H9 (cell line): ENCODE measurements around the gene CRTAP. TPM values are rescaled to one million over a fixed set of nuclear protein-coding genes. Genes with fewer than 3 reads are reported as not detected.

Experiments used
- DNase-seq: peaks from one replicate; pipeline ENCODE4 v3.0.0-alpha.2; 2017
- H2AFZ ChIP-seq: one replicate; pipeline ENCODE4 v1.6.1; 2013; ENCODE audit warnings: mild to moderate bottlenecking, low read length, control low read depth, moderate library complexity
- H2AK5ac ChIP-seq: 2 replicates; pipeline ENCODE4 v1.6.1; 2013; ENCODE audit warnings: low read length, control low read depth, mixed read lengths; ENCODE audit not compliant: insufficient read length
- H2BK120ac ChIP-seq: one replicate; pipeline ENCODE4 v1.6.1; 2013; ENCODE audit warnings: low read depth, mild to moderate bottlenecking, low read length, control low read depth, inconsistent platforms; ENCODE audit not compliant: poor library complexity, severe bottlenecking
- H2BK12ac ChIP-seq: 2 replicates; pipeline ENCODE4 v1.6.1; 2013; ENCODE audit warnings: low read length, control low read depth, mixed read lengths, low read depth; ENCODE audit not compliant: insufficient read length
- H2BK15ac ChIP-seq: 2 replicates; pipeline ENCODE4 v1.6.1; 2013; ENCODE audit warnings: low read depth, low read length, control low read depth
- H2BK20ac ChIP-seq: one replicate; pipeline ENCODE4 v1.6.1; 2013; ENCODE audit warnings: low read depth, mild to moderate bottlenecking, low read length, control low read depth, inconsistent platforms; ENCODE audit not compliant: poor library complexity, severe bottlenecking
- H2BK5ac ChIP-seq: 2 replicates; pipeline ENCODE4 v1.6.1; 2013; ENCODE audit warnings: low read length, control low read depth, mixed read lengths; ENCODE audit not compliant: insufficient read length
- H3K14ac ChIP-seq: 2 replicates; pipeline ENCODE4 v1.6.1; 2013; ENCODE audit warnings: low read length, control low read depth; ENCODE audit not compliant: insufficient read depth
- H3K18ac ChIP-seq: 2 replicates; pipeline ENCODE4 v1.6.1; 2013; ENCODE audit warnings: low read depth, mild to moderate bottlenecking, mixed read lengths, low read length, control low read depth; ENCODE audit not compliant: insufficient read length
- H3K23ac ChIP-seq: 2 replicates; pipeline ENCODE4 v1.6.1; 2013; ENCODE audit warnings: low read length, control low read depth, mixed read lengths, low read depth; ENCODE audit not compliant: insufficient read length
- H3K23me2 ChIP-seq: 2 replicates; pipeline ENCODE4 v1.6.1; 2013; ENCODE audit warnings: low read depth, mild to moderate bottlenecking, mixed read lengths, low read length, control low read depth; ENCODE audit not compliant: insufficient read length, poor library complexity, severe bottlenecking
- H3K27ac ChIP-seq: 2 replicates; pipeline ENCODE4 v1.5.1; 2013; ENCODE audit warnings: low read length, control low read depth, mixed read lengths, low read depth; ENCODE audit not compliant: insufficient read length
- H3K27me3 ChIP-seq: 2 replicates; pipeline ENCODE4 v1.6.1; 2013; ENCODE audit warnings: low read length, control low read depth, inconsistent platforms; ENCODE audit not compliant: insufficient read depth
- H3K4ac ChIP-seq: 2 replicates; pipeline ENCODE4 v1.6.1; 2013; ENCODE audit warnings: low read depth, mild to moderate bottlenecking, control low read depth, inconsistent platforms, low read length, moderate library complexity
- H3K4me1 ChIP-seq: 2 replicates; pipeline ENCODE4 v1.6.1; 2013; ENCODE audit warnings: low read length, control low read depth, inconsistent platforms; ENCODE audit not compliant: insufficient read depth
- H3K4me2 ChIP-seq: 2 replicates; pipeline ENCODE4 v1.6.1; 2013; ENCODE audit warnings: low read length, control low read depth, mixed read lengths; ENCODE audit not compliant: insufficient read length, insufficient read depth
- H3K56ac ChIP-seq: 2 replicates; pipeline ENCODE4 v1.6.1; 2013; ENCODE audit warnings: low read depth, mild to moderate bottlenecking, mixed read lengths, low read length, control low read depth; ENCODE audit not compliant: insufficient read length
- H3K79me1 ChIP-seq: 2 replicates; pipeline ENCODE4 v1.6.1; 2013; ENCODE audit warnings: low read depth, mild to moderate bottlenecking, moderate library complexity, low read length, control low read depth, inconsistent platforms; ENCODE audit not compliant: insufficient read depth, poor library complexity, severe bottlenecking
- H3K79me2 ChIP-seq: 2 replicates; pipeline ENCODE4 v1.6.1; 2013; ENCODE audit warnings: low read length, control low read depth, inconsistent platforms; ENCODE audit not compliant: insufficient read depth
- H3K9ac ChIP-seq: 2 replicates; pipeline ENCODE4 v1.6.1; 2013; ENCODE audit warnings: low read length, control low read depth, mixed read lengths; ENCODE audit not compliant: insufficient read length; ENCODE audit errors: extremely low read depth
- H3K9me3 ChIP-seq: one replicate; pipeline ENCODE4 v1.6.1; 2013; ENCODE audit warnings: low read depth, low read length, inconsistent platforms; ENCODE audit not compliant: control insufficient read depth
- H3T11ph ChIP-seq: one replicate; pipeline ENCODE4 v1.6.1; 2013; ENCODE audit warnings: mild to moderate bottlenecking, low read length, control low read depth, inconsistent platforms
- H4K20me1 ChIP-seq: one replicate; pipeline ENCODE4 v1.6.1; 2013; ENCODE audit not compliant: control insufficient read depth, insufficient read length, insufficient read depth
- H4K5ac ChIP-seq: 2 replicates; pipeline ENCODE4 v1.6.1; 2013; ENCODE audit warnings: low read depth, mild to moderate bottlenecking, mixed read lengths, low read length, control low read depth; ENCODE audit not compliant: insufficient read length
- H4K8ac ChIP-seq: replicated peaks from 2 replicates; pipeline ENCODE4 v1.6.1; 2013; ENCODE audit warnings: low read length, control low read depth, mixed read lengths, low read depth; ENCODE audit not compliant: insufficient read length
- H4K91ac ChIP-seq: 2 replicates; pipeline ENCODE4 v1.6.1; 2013; ENCODE audit warnings: low read depth, mild to moderate bottlenecking, moderate library complexity, mixed read lengths, low read length, control low read depth; ENCODE audit not compliant: insufficient read length
- H3K27ac Mint-ChIP-seq, 3 experiments: 2 replicates in 2 of 3; 3 replicates in 1 of 3; pipeline ENCODE4 v1.8.0; 2020 to 2021; ENCODE audit warnings: mixed read lengths in 3 of 3, mild to moderate bottlenecking in 1 of 3, moderate library complexity in 1 of 3
- H3K27me3 Mint-ChIP-seq: 2 replicates; pipeline ENCODE4 v1.8.0; 2021; ENCODE audit warnings: low read depth, mild to moderate bottlenecking, moderate library complexity, mixed read lengths
- H3K36me3 Mint-ChIP-seq, 3 experiments: 2 replicates in 2 of 3; 3 replicates in 1 of 3; pipeline ENCODE4 v1.8.0; 2020 to 2021; ENCODE audit warnings: low read depth in 3 of 3, mixed read lengths in 3 of 3; ENCODE audit not compliant: insufficient read depth in 1 of 3
- H3K4me1 Mint-ChIP-seq, 2 experiments: 2 replicates each; pipeline ENCODE4 v1.8.0; 2020; ENCODE audit warnings: mixed read lengths in 2 of 2
- H3K4me3 Mint-ChIP-seq, 2 experiments: 2 replicates in 1 of 2; 3 replicates in 1 of 2; pipeline ENCODE4 v1.8.0; 2020 to 2021; ENCODE audit warnings: mild to moderate bottlenecking in 2 of 2, mixed read lengths in 2 of 2, moderate library complexity in 1 of 2
- H3K9me3 Mint-ChIP-seq, 2 experiments: 2 replicates in 1 of 2; 3 replicates in 1 of 2; pipeline ENCODE4 v1.8.0; 2020; ENCODE audit warnings: mild to moderate bottlenecking in 2 of 2, mixed read lengths in 2 of 2, moderate library complexity in 1 of 2
- CTCF ChIP-seq: fragments of 200-600 bp; sonication (generic); conservative IDR thresholded peaks from 3 replicates; pipeline ENCODE4 v1.8.0; 2021; ENCODE audit warnings: antibody characterized with exemption, mild to moderate bottlenecking
- WGBS: extraction: QIAGEN DNeasy Blood & Tissue Kit; methylation state at CpG from one replicate; pipeline ENCODE4 v1.1.7; 2013; ENCODE audit warnings: missing lambda C conversion rate, low lambda C conversion rate, mixed read lengths; ENCODE audit not compliant: insufficient read length; ENCODE audit errors: extremely low coverage; 5-methylcytosine and 5-hydroxymethylcytosine counted together
- total RNA-seq: library from RNA; stranded (reverse); gene quantifications from 2 replicates; pipeline ENCODE4 v1.2.1, GENCODE V29; 2021

The CRTAP gene
- total RNA-seq, 1 experiment from 2014 or later = 159 TPM

GRCh38 chr3:33174711-33175414, 61.0 kb downstream of the CRTAP start:
- peaks cover 0 to 3% of the 10 kb centered on the region in 2 experiments; a peak in 3 of 5 replicates for H3K9me3 Mint-ChIP-seq
- no peak overlapping the region for H4K91ac ChIP-seq
- TF ChIP-seq CTCF = no peak
- H3K79me2 ChIP-seq = no peaks in the 10 kb centered on the region
- no peak overlapping the region for H2BK12ac ChIP-seq
- H3K4me1 ChIP-seq = no peaks in the 10 kb centered on the region
- H3K9me3 ChIP-seq = no peaks in the 10 kb centered on the region
- no peak overlapping the region for H2BK5ac ChIP-seq
- no peak overlapping the region for H2AK5ac ChIP-seq
- no peak overlapping the region for H3K9ac ChIP-seq
- no peaks in the 10 kb centered on the region for H3K27me3 Mint-ChIP-seq
- H4K5ac ChIP-seq = no peak overlapping the region
- H3K56ac ChIP-seq = no peak overlapping the region
- no peak overlapping the region for H3K27ac ChIP-seq
- H3K4ac ChIP-seq = no peak overlapping the region
- H2BK20ac ChIP-seq = no peak overlapping the region
- H3K4me3 Mint-ChIP-seq = no peak overlapping the region
- no peak overlapping the region for H3K27ac Mint-ChIP-seq
- no peak overlapping the region for H4K8ac ChIP-seq
- no peaks in the 10 kb centered on the region for H3K27me3 ChIP-seq
- H3T11ph ChIP-seq = no peak overlapping the region
- DNase-seq = no peak
- no peaks in the 10 kb centered on the region for H4K20me1 ChIP-seq
- peaks cover 0 to 1% (median 0%) of the 10 kb centered on the region in 3 experiments; a peak in 3 of 7 replicates for H3K36me3 Mint-ChIP-seq
- no peak overlapping the region for H3K14ac ChIP-seq
- no peak overlapping the region for H3K4me2 ChIP-seq
- no CpG with 5 or more reads among the region's 19 CpGs for WGBS
- H3K79me1 ChIP-seq = no peaks in the 10 kb centered on the region
- H2BK15ac ChIP-seq = no peak overlapping the region
- H2BK120ac ChIP-seq = no peak overlapping the region
- H3K18ac ChIP-seq = no peak overlapping the region
- no peak overlapping the region for H2AFZ ChIP-seq
- no peak overlapping the region for H3K23ac ChIP-seq
- H3K4me1 Mint-ChIP-seq = no peaks in the 10 kb centered on the region
- no peaks in the 10 kb centered on the region for H3K23me2 ChIP-seq
